Liver (tissue), 9 donors: Measurements from ENCODE around the gene SMARCB1. TPM values are rescaled to one million over a fixed set of nuclear protein-coding genes. Genes with fewer than 3 reads are reported as not detected.

Experiments used
- DNase-seq: peaks from one replicate; pipeline ENCODE4 v3.0.0-alpha.2; 2017; ENCODE audit warnings: low spot score
- H3K27ac ChIP-seq, 2 donors: one replicate each; pipeline ENCODE4 v1.7.0; 2013; ENCODE audit warnings: inconsistent platforms in 2 of 2, low read length in 2 of 2, control low read depth in 1 of 2, low read depth in 1 of 2, mild to moderate bottlenecking in 1 of 2
- H3K27me3 ChIP-seq, 4 donors: one replicate each; pipeline versions ENCODE4 v1.6.1 to v1.7.0; 2013; ENCODE audit warnings: low read length in 3 of 4, inconsistent platforms in 1 of 4, mild to moderate bottlenecking in 1 of 4, moderate library complexity in 1 of 4; ENCODE audit not compliant: control insufficient read depth in 4 of 4, insufficient read depth in 4 of 4
- H3K36me3 ChIP-seq, 4 donors: one replicate each; pipeline versions ENCODE4 v1.6.1 to v1.7.0; 2013; ENCODE audit warnings: low read length in 3 of 4, mild to moderate bottlenecking in 3 of 4, low read depth in 1 of 4, moderate library complexity in 1 of 4; ENCODE audit not compliant: control insufficient read depth in 4 of 4, insufficient read depth in 3 of 4
- H3K4me1 ChIP-seq, 4 donors: one replicate each; pipeline versions ENCODE4 v1.6.1 to v1.7.0; 2013; ENCODE audit warnings: low read length in 3 of 4, mild to moderate bottlenecking in 3 of 4, moderate library complexity in 1 of 4; ENCODE audit not compliant: control insufficient read depth in 4 of 4, insufficient read depth in 4 of 4
- H3K4me3 ChIP-seq, 3 donors: one replicate each; pipeline versions ENCODE4 v1.6.1 to v1.7.0; 2013; ENCODE audit warnings: low read length in 3 of 3, control low read depth in 1 of 3, low read depth in 1 of 3, mild to moderate bottlenecking in 1 of 3
- H3K9ac ChIP-seq, 2 donors: one replicate each; pipeline ENCODE4 v1.7.0; 2013; ENCODE audit warnings: low read length in 2 of 2, mild to moderate bottlenecking in 2 of 2, moderate library complexity in 2 of 2, control low read depth in 1 of 2, low read depth in 1 of 2
- H3K9me3 ChIP-seq, 4 donors: one replicate each; pipeline versions ENCODE4 v1.6.1 to v1.7.0; 2013; ENCODE audit warnings: low read length in 3 of 4; ENCODE audit not compliant: control insufficient read depth in 4 of 4
- EGR1 ChIP-seq, 2 donors: IDR thresholded peaks; 2 replicates each; pipeline ENCODE4 v1.6.1; 2016 to 2018; ENCODE audit warnings: antibody characterized with exemption in 2 of 2, low read depth in 2 of 2
- FOXA1 ChIP-seq: IDR thresholded peaks from 2 replicates; pipeline ENCODE4 v1.6.1; 2016; ENCODE audit warnings: antibody characterized with exemption
- HNF4A ChIP-seq, 2 donors: conservative IDR thresholded peaks; 2 replicates each; pipeline ENCODE4 v1.6.1; 2016; ENCODE audit warnings: antibody characterized with exemption in 2 of 2, mild to moderate bottlenecking in 2 of 2
- HNF4G ChIP-seq: IDR thresholded peaks from 2 replicates; pipeline ENCODE4 v1.6.1; 2016; ENCODE audit warnings: antibody characterized with exemption
- JUND ChIP-seq, 2 donors: IDR thresholded peaks; 2 replicates each; pipeline ENCODE4 v1.6.1; 2016; ENCODE audit warnings: antibody characterized with exemption in 2 of 2
- NR2F2 ChIP-seq: IDR thresholded peaks from 2 replicates; pipeline ENCODE4 v1.6.1; 2016; ENCODE audit warnings: antibody characterized with exemption
- SP1 ChIP-seq: IDR thresholded peaks from 2 replicates; pipeline ENCODE4 v1.6.1; 2018; ENCODE audit warnings: antibody characterized with exemption, mild to moderate bottlenecking
- TAF1 ChIP-seq: conservative IDR thresholded peaks from 2 replicates; pipeline ENCODE4 v1.6.1; 2016; ENCODE audit warnings: antibody characterized with exemption, mild to moderate bottlenecking
- YY1 ChIP-seq: IDR thresholded peaks from 2 replicates; pipeline ENCODE4 v1.6.1; 2016; ENCODE audit warnings: antibody characterized with exemption, mild to moderate bottlenecking
- WGBS: extraction: QIAGEN DNeasy Blood & Tissue Kit; methylation state at CpG from one replicate; pipeline ENCODE4 v1.1.7; 2013; 5-methylcytosine and 5-hydroxymethylcytosine counted together
- polyA plus RNA-seq, 2 donors: library from polyadenylated mRNA; stranded (reverse) in 1 of 2; unstranded in 1 of 2; fragments of 200-250 nt in 1 of 2; fragments of >200 nt in 1 of 2; fragmentation: Nextera tagmentation in 1 of 2; extraction: Ambion mirVana in 1 of 2; gene quantifications; one replicate each; pipeline versions ENCODE4 v1.2.1 to v1.2.3, GENCODE V29; 2013 to 2015
- total RNA-seq, 2 donors: library from RNA; depleted of rRNA; stranded (reverse); fragments of >200 nt; gene quantifications; one replicate each; pipeline ENCODE4 v1.2.3, GENCODE V29; 2014
- TF ChIP-seq, protein P1 (sequence below): IDR thresholded peaks from 2 replicates; pipeline ENCODE4 v1.6.1; 2016; ENCODE audit warnings: antibody characterized with exemption, mild to moderate bottlenecking
- TF ChIP-seq, protein P2 (sequence below): IDR thresholded peaks from 2 replicates; pipeline ENCODE4 v1.6.1; 2016; ENCODE audit warnings: antibody characterized with exemption
- donor health status: healthy.
- donor health status: healthy.
- donor health status: healthy.
- donor health status: healthy.
- donor health status: healthy.

Gene SMARCB1
- total and polyA plus RNA-seq, 4 donors = 15.1 to 22.5 (median 19.1) TPM

DNA sequence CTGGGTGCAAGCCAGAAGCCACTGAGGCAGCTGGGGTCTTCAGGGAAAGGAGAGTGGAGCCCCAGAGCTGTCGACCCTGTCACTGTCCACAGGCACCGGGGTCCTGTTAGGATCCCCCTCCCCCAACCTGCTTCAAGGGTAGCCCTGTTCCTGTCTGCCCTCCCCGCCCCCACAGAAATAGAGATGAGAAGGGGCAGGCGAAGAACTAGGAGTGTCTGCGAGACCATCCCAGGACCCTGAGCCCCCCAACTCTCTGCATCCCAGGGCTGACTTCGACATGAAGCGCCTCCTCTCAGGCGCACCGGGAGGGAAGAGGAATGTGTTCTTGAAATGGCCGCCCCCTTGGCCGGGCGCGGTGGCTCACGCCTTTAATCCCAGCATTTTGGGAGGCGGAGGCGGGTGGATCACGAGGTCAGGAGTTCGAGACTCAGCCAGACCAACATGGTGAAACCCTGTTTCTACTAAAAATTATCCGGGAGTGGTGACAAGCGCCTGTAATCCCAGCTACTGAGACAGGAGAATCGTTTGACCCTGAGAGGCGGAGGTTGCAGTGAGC lies 35.2 kb upstream of the SMARCB1 start:
- H3K27me3 ChIP-seq = no peaks in the 10 kb centered on the region
- no peak for DNase-seq
- WGBS = 20% methylated on average over 22 of the region's 22 CpGs
- peaks cover 0 to 10% (median 2%) of the 10 kb centered on the region in 4 donors for H3K4me1 ChIP-seq
- H3K4me3 ChIP-seq = peak overlapping the region; percentile 72 to 84 (median 82)
- H3K36me3 ChIP-seq = no peaks in the 10 kb centered on the region
- TF ChIP-seq FOXA1 (no peak), YY1 (peak; percentile 35), SP1 (no peak)
- H3K9ac ChIP-seq = peak overlapping the region; percentile 32 to 77
- peak overlapping the region; percentile 72 to 80 for H3K27ac ChIP-seq
- H3K9me3 ChIP-seq = no peaks in the 10 kb centered on the region

DNA sequence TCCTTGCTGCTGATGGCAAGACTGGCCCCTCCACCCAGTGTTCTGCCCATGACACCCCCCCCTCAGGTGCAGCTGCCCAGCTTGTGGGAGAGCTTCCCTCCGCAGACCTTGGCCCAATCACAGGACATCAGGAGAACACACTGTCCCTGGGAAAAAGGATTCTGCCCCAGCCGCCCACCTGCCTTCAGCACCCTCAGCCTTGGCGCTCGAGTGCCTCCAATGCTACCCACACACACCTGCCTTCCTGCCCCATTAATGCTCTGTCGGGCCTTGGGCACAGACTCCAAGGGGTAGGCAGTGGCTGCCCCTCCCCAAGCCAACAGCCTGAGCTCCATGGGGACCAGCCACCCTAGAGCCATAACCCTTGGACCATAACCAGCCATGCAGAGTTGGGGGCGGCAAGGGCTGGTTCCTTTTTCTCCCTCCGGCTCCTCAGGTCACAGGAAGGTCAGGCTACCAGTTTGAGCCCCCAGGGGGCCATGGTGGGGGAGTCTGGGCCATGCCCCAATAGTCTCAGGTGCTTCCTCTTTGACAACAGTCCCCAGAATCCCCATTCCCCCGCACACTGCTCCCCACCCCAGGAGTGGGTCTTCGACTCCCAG lies 34.6 kb upstream of the SMARCB1 start:
- Histone ChIP-seq H3K27me3 (no peaks in the 10 kb centered on the region), H3K36me3 (no peaks in the 10 kb centered on the region), H3K4me1 (peaks cover 0 to 10% (median 2%) of the 10 kb centered on the region in 4 donors), H3K9me3 (no peaks in the 10 kb centered on the region), H3K27ac (no peak overlapping the region), H3K9ac (no peak overlapping the region), H3K4me3 (no peak overlapping the region)
- no peak for TF ChIP-seq HNF4G
- no peak for TF ChIP-seq EGR1 (IDR thresholded peaks at IDR 0.05; ENCODE audit: low read depth in 2 of 2)
- DNase-seq = no peak
- 91% methylated on average over 9 of the region's 9 CpGs for WGBS

DNA sequence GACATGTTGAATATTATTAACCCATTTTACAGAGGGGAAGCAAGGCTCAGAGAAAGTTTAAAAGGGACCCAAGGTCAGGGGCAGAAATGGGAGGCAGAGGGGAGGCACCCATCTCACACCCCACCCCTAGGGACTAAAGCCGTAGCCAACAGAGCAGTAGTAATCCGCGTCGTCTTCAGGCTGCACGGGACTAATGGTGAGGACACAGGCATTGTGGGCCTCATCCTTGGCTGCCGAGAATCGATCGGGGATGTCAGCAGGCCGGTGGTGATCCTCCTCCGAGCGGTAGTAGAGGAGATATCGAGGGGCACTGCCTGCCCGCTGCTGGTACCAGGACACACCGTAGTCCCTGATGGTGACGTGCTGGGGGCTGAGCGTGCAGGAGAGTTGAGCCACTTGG lies 34.0 kb upstream of the SMARCB1 start:
- TF ChIP-seq NR2F2 (no peak), EGR1 (IDR thresholded peaks at IDR 0.05; ENCODE audit: low read depth in 2 of 2) (no peak), SP1 (no peak), TAF1 (no peak), HNF4A (conservative IDR thresholded peaks at IDR 0.05) (no peak), HNF4G (no peak), JUND (IDR thresholded peaks at IDR 0.05) (no peak)
- TF ChIP-seq, protein P1, sequence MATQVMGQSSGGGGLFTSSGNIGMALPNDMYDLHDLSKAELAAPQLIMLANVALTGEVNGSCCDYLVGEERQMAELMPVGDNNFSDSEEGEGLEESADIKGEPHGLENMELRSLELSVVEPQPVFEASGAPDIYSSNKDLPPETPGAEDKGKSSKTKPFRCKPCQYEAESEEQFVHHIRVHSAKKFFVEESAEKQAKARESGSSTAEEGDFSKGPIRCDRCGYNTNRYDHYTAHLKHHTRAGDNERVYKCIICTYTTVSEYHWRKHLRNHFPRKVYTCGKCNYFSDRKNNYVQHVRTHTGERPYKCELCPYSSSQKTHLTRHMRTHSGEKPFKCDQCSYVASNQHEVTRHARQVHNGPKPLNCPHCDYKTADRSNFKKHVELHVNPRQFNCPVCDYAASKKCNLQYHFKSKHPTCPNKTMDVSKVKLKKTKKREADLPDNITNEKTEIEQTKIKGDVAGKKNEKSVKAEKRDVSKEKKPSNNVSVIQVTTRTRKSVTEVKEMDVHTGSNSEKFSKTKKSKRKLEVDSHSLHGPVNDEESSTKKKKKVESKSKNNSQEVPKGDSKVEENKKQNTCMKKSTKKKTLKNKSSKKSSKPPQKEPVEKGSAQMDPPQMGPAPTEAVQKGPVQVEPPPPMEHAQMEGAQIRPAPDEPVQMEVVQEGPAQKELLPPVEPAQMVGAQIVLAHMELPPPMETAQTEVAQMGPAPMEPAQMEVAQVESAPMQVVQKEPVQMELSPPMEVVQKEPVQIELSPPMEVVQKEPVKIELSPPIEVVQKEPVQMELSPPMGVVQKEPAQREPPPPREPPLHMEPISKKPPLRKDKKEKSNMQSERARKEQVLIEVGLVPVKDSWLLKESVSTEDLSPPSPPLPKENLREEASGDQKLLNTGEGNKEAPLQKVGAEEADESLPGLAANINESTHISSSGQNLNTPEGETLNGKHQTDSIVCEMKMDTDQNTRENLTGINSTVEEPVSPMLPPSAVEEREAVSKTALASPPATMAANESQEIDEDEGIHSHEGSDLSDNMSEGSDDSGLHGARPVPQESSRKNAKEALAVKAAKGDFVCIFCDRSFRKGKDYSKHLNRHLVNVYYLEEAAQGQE = no peak
- TF ChIP-seq, protein P2, sequence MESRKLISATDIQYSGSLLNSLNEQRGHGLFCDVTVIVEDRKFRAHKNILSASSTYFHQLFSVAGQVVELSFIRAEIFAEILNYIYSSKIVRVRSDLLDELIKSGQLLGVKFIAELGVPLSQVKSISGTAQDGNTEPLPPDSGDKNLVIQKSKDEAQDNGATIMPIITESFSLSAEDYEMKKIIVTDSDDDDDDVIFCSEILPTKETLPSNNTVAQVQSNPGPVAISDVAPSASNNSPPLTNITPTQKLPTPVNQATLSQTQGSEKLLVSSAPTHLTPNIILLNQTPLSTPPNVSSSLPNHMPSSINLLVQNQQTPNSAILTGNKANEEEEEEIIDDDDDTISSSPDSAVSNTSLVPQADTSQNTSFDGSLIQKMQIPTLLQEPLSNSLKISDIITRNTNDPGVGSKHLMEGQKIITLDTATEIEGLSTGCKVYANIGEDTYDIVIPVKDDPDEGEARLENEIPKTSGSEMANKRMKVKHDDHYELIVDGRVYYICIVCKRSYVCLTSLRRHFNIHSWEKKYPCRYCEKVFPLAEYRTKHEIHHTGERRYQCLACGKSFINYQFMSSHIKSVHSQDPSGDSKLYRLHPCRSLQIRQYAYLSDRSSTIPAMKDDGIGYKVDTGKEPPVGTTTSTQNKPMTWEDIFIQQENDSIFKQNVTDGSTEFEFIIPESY = no peak
- no peak for DNase-seq
- H3K27ac ChIP-seq = no peak overlapping the region
- H3K4me3 ChIP-seq = no peak overlapping the region
- H3K9me3 ChIP-seq = no peaks in the 10 kb centered on the region
- no peaks in the 10 kb centered on the region for H3K36me3 ChIP-seq
- H3K27me3 ChIP-seq = no peaks in the 10 kb centered on the region
- WGBS = 97% methylated on average over 16 of the region's 16 CpGs
- peaks cover 0 to 10% (median 2%) of the 10 kb centered on the region in 4 donors for H3K4me1 ChIP-seq
- no peak overlapping the region for H3K9ac ChIP-seq
